ENCODE measurements around the gene ABCD1. TPM values are rescaled to one million over a fixed set of nuclear protein-coding genes. Genes with fewer than 3 reads are reported as not detected.

The ABCD1 gene
- total RNA-seq, 2 experiments from 2014 or later: 4.1 to 4.3 TPM

- Mint-ChIP-seq H3K27me3 (no peaks in the 10 kb centered on the region), H3K4me1 (no peaks in the 10 kb centered on the region), H3K9me3 (no peaks in the 10 kb centered on the region), H3K27ac (no peak overlapping the region), H3K4me3 (no peak overlapping the region), H3K36me3 (no peaks in the 10 kb centered on the region)
- DNase-seq: no peak
Measured at GRCh38 chrX:153775293-153776119, 50.9 kb downstream of the ABCD1 start.

DNA sequence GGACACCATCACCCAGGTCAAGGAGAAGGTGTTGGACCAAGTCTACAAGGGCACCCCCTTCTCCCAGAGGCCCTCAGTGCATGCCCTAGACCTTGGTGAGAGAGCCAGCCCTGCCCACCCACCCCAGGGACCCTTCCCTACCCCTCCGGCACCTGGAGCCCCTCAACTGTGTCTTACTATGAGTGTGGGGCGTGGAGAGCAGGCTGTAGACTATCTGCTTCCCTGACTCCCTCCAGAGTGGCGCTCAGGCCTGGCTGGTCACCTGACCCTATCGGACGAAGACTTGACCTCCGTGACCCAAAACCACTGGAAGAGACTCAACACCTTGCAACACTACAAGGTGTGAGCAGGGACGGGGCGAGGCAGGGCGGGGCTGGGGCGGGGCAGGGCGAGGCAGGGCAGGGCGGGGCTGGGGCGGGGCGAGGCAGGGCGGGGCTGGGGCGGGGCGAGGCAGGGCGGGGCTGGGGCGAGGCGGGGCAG lies 51.5 kb downstream of the ABCD1 start:
- no peaks in the 10 kb centered on the region for H3K9me3 Mint-ChIP-seq
- H3K27me3 Mint-ChIP-seq: no peaks in the 10 kb centered on the region
- no peak overlapping the region for H3K4me3 Mint-ChIP-seq
- DNase-seq: no peak
- no peaks in the 10 kb centered on the region for H3K4me1 Mint-ChIP-seq
- H3K36me3 Mint-ChIP-seq: no peaks in the 10 kb centered on the region
- no peak overlapping the region for H3K27ac Mint-ChIP-seq

DNA sequence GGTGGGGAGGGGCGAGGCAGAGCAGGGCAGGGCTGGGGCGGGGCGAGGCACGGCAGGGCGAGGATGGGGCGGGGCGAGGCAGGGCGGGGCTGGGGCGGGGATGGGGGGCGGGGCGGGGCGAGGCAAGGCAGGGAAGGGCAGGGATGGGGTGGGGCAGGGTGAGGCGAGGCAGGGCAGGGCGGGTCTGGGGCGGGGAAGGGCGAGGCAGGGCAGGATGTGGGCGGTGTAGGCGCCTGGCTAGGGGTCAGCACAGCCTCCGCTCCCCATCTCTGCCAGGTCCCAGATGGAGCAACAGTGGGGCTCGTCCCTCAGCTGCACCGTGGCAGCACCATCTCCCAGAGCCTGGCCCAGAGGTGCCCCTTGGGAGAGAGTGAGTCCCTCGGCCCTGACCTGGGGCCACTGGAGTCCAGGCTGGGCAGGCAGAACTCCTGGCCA lies 52.0 kb downstream of the ABCD1 start:
- Mint-ChIP-seq H3K27ac (no peak overlapping the region), H3K36me3 (no peaks in the 10 kb centered on the region)
- no peak for DNase-seq

GRCh38 chrX:153777261-153778090 lies 52.8 kb downstream of the ABCD1 start:
- Mint-ChIP-seq H3K27ac (no peak overlapping the region), H3K36me3 (no peaks in the 10 kb centered on the region), H3K4me1 (no peaks in the 10 kb centered on the region), H3K4me3 (no peak overlapping the region), H3K27me3 (no peaks in the 10 kb centered on the region), H3K9me3 (no peaks in the 10 kb centered on the region)
- no peak for DNase-seq

More for the DNA sequence above, 52.0 kb downstream of the ABCD1 start:
- Mint-ChIP-seq H3K27me3 (no peaks in the 10 kb centered on the region), H3K4me1 (no peaks in the 10 kb centered on the region), H3K4me3 (no peak overlapping the region), H3K9me3 (no peaks in the 10 kb centered on the region)

GRCh38 chrX:153778181-153778580 lies 53.5 kb downstream of the ABCD1 start:
- DNase-seq: no peak
- no peak overlapping the region for H3K27ac Mint-ChIP-seq
- no peaks in the 10 kb centered on the region for H3K36me3 Mint-ChIP-seq
- H3K27me3 Mint-ChIP-seq: no peaks in the 10 kb centered on the region
- no peaks in the 10 kb centered on the region for H3K4me1 Mint-ChIP-seq
- no peaks in the 10 kb centered on the region for H3K9me3 Mint-ChIP-seq
- no peak overlapping the region for H3K4me3 Mint-ChIP-seq

DNA sequence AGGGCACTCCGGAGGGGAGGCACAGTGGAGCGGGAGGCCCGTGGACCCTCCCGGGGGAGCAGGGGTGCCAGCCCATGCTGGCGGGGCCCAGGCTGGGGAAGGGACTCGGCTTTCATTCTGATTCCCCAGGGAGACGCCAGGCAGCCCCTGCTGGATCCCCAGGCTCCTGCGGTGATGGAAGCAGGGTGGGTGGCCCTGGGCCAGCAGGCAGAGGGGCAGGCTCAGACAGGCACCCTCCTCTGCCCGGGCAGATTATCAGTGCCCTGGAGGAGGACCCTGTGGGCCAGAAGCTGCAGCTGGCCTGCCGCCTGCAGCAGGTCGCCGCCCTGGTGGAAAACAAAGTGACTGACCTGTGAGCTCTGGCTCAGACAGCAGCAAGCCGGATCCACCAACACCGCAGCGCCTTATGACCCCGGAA lies 54.0 kb downstream of the ABCD1 start:
- Mint-ChIP-seq H3K27ac (no peak overlapping the region), H3K4me1 (no peaks in the 10 kb centered on the region), H3K36me3 (no peaks in the 10 kb centered on the region), H3K27me3 (no peaks in the 10 kb centered on the region), H3K4me3 (no peak overlapping the region), H3K9me3 (no peaks in the 10 kb centered on the region)
- DNase-seq: no peak

DNA sequence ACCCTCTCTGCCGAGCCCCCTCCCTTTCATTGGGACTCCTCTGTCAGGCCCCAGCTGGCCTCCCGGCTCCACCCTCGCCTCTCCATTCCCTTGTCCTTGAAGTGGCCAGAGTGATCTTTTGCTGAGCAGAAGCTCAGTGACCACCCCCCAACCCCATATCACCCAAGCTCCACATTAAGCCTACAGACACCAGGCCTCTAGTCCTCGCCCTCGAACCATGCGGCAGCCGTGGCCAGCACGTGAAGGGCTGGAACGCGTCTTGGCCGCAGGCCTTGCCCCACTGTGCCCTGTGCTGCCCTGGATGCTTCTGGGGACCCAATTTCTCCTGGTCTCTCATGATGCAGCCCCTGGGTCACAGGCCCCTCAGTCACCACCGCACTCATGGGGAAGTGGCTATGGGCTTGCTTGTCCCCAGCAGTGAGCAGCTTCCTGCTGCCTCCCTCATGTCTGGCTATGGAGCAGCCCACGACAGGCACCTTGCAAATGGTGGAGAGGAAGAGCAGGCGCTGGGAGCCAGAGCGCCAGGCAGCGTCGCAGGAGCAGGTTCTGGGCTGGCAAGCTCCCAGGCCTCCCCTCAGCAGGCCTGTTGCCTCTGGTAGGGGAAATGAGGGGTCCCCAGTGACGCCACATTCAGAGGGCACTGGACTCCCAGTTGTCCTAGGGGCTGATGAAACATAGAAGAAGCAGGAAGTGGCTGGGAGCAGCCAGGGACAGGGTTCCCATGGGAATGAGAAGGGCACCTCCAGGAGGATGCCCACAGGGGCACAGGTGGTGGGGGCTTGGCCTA lies 55.4 kb downstream of the ABCD1 start:
- no peaks in the 10 kb centered on the region for H3K4me1 Mint-ChIP-seq
- DNase-seq: no peak
- H3K9me3 Mint-ChIP-seq: no peaks in the 10 kb centered on the region
- H3K4me3 Mint-ChIP-seq: no peak overlapping the region
- H3K36me3 Mint-ChIP-seq: no peaks in the 10 kb centered on the region
- no peaks in the 10 kb centered on the region for H3K27me3 Mint-ChIP-seq
- H3K27ac Mint-ChIP-seq: no peak overlapping the region

DNA sequence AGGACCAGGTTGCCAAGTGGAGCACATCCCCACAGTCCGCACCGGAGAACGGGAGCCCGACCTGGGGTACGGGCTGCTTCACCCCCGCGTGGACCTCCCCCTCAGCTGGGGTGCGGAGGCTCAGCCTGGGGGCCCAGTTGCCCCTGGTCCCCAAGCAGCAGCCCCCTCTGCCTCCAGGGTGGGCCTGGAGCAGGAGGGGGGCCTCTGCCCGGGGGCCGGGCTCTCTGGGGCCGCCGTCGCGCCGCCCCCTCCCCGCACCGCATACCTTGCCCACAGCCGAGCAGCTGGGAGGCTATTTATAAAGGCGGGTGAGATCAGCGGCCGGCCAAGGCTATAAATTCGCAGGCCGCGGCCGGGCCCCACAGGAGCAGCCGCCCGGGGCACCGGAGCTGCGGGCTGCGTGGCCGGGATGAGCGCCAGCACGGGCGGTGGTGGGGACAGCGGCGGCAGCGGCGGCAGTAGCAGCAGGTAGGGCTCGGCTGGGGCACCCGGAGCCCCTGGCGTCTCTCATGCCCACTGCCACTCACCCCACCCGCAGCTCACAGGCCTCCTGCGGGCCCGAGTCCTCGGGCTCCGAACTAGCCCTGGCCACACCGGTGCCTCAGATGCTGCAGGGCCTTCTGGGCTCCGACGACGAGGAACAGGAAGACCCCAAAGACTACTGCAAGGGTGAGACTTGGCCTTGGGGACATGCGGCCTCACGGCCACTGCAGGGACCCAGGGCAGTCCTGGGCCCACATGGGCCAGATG lies 56.2 kb downstream of the ABCD1 start, which contains the start of gene SRPK3:
Gene SRPK3 (plus strand): TSS at position 364 of the 750 bp plus-strand sequence. CDS start 46 bp downstream, at position 410.
- Mint-ChIP-seq H3K4me3 (no peak within 1 kb of the TSS), H3K27ac (no peak within 1 kb of the TSS), H3K9me3 (no peaks in the 10 kb centered on the region), H3K27me3 (no peaks in the 10 kb centered on the region), H3K36me3 (no peaks in the 10 kb centered on the region), H3K4me1 (no peaks in the 10 kb centered on the region)
- DNase-seq: no peak

- Mint-ChIP-seq H3K4me1 (no peaks in the 10 kb centered on the region), H3K4me3 (no peak overlapping the region), H3K9me3 (no peaks in the 10 kb centered on the region), H3K27ac (no peak overlapping the region), H3K36me3 (no peaks in the 10 kb centered on the region), H3K27me3 (no peaks in the 10 kb centered on the region)
- DNase-seq: no peak
Measured at GRCh38 chrX:153781428-153782047, 56.9 kb downstream of the ABCD1 start.

DNA sequence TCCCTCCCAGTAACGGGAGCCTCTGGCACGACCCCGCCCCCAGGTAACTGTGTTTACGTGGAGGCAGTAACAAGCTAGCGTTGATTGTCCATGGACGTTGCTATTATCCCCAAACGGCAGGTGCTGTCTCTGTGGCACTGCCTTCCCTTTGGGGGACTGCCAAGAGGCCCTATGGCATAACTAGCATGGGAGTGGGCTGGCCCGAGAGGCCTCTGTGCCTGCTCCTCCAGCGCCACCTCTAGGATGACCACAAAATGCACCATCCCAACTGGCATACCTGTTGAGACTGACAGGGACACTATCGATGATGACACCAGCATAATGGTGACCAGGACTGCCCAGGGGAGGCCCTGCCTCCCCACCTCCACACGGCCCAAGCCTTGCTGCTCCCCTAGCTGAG lies 57.7 kb downstream of the ABCD1 start:
- Mint-ChIP-seq H3K36me3 (no peaks in the 10 kb centered on the region), H3K4me3 (no peak overlapping the region), H3K4me1 (no peaks in the 10 kb centered on the region), H3K9me3 (no peaks in the 10 kb centered on the region), H3K27me3 (no peaks in the 10 kb centered on the region), H3K27ac (no peak overlapping the region)
- no peak for DNase-seq

DNA sequence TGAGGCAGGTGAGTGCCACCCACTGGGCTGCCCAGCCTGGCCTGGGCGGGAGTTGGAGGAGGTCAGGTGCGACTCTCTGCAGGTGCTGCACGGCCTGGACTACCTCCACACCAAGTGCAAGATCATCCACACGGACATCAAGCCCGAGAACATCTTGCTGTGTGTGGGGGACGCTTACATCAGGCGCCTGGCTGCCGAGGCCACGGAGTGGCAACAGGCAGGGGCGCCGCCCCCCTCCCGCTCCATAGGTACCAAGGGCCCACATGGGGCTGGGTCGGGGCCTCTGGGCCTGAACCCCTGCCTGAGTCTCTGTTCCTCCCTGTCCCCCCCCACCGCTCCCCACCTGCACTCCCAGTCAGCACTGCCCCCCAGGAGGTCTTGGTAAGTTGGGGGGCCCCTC lies 58.2 kb downstream of the ABCD1 start:
- DNase-seq: no peak
- Mint-ChIP-seq H3K4me1 (no peaks in the 10 kb centered on the region), H3K36me3 (no peaks in the 10 kb centered on the region), H3K4me3 (no peak overlapping the region), H3K9me3 (no peaks in the 10 kb centered on the region), H3K27me3 (no peaks in the 10 kb centered on the region), H3K27ac (no peak overlapping the region)

GRCh38 chrX:153783378-153784013 lies 58.8 kb downstream of the ABCD1 start:
- Mint-ChIP-seq H3K27ac (no peak overlapping the region), H3K4me3 (no peak overlapping the region), H3K36me3 (no peaks in the 10 kb centered on the region), H3K4me1 (no peaks in the 10 kb centered on the region), H3K27me3 (no peaks in the 10 kb centered on the region), H3K9me3 (no peaks in the 10 kb centered on the region)
- DNase-seq: no peak

- Mint-ChIP-seq H3K4me1 (no peaks in the 10 kb centered on the region), H3K27ac (no peak overlapping the region), H3K27me3 (no peaks in the 10 kb centered on the region), H3K9me3 (no peaks in the 10 kb centered on the region), H3K36me3 (peaks cover 2% of the 10 kb centered on the region), H3K4me3 (no peak overlapping the region)
- no peak for DNase-seq
Measured at GRCh38 chrX:153784325-153784967, 59.8 kb downstream of the ABCD1 start.

All from activated naive CD8-positive, alpha-beta T cell treated with anti-CD3 and anti-CD28 coated beads for 36 hours (primary cell).